Ishikawa (cell line): ENCODE results near the gene CYB5D1.

Experiments used
- CEBPB ChIP-seq: IDR thresholded peaks from 2 replicates; pipeline ENCODE4 v1.6.1; 2012
- CREB1 ChIP-seq: IDR thresholded peaks from 2 replicates; pipeline ENCODE4 v1.6.1; 2012; ENCODE audit warnings: low read depth
- TAF1 ChIP-seq: IDR thresholded peaks from 2 replicates; pipeline ENCODE4 v1.6.1; 2012; ENCODE audit warnings: low read depth, mild to moderate bottlenecking
- ZBTB7A ChIP-seq: IDR thresholded peaks from 2 replicates; pipeline ENCODE4 v1.6.1; 2012; ENCODE audit warnings: low read depth
- TF ChIP-seq, protein P1 (sequence below): IDR thresholded peaks from 2 replicates; pipeline ENCODE4 v1.6.1; 2012; ENCODE audit warnings: low read depth, mild to moderate bottlenecking

DNA sequence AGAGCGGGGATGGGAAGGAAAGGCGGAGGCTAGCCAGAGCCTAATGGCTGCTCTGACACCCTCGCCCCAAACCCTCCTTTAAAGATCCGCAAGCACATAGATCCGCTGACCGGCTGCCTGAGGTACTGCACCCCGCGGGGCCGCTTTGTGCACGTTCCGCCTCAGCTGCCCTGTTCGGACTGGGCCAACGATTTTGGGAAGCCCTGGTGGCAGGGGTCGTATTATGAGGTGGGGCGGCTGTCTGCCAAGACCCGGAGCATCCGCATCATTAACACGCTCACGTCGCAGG is 663 bp downstream of the CYB5D1 start:
- TF ChIP-seq ZBTB7A (no peak), CREB1 (no peak), CEBPB (no peak), TAF1 (no peak)
- TF ChIP-seq, protein P1, sequence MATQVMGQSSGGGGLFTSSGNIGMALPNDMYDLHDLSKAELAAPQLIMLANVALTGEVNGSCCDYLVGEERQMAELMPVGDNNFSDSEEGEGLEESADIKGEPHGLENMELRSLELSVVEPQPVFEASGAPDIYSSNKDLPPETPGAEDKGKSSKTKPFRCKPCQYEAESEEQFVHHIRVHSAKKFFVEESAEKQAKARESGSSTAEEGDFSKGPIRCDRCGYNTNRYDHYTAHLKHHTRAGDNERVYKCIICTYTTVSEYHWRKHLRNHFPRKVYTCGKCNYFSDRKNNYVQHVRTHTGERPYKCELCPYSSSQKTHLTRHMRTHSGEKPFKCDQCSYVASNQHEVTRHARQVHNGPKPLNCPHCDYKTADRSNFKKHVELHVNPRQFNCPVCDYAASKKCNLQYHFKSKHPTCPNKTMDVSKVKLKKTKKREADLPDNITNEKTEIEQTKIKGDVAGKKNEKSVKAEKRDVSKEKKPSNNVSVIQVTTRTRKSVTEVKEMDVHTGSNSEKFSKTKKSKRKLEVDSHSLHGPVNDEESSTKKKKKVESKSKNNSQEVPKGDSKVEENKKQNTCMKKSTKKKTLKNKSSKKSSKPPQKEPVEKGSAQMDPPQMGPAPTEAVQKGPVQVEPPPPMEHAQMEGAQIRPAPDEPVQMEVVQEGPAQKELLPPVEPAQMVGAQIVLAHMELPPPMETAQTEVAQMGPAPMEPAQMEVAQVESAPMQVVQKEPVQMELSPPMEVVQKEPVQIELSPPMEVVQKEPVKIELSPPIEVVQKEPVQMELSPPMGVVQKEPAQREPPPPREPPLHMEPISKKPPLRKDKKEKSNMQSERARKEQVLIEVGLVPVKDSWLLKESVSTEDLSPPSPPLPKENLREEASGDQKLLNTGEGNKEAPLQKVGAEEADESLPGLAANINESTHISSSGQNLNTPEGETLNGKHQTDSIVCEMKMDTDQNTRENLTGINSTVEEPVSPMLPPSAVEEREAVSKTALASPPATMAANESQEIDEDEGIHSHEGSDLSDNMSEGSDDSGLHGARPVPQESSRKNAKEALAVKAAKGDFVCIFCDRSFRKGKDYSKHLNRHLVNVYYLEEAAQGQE: no peak
